HepG2 (cell line): Measurements from ENCODE around the gene TRIM8. TPM values are rescaled to one million over a fixed set of nuclear protein-coding genes. Genes with fewer than 3 reads are reported as not detected.

ENCODE experiments used
- ATF2 ChIP-seq: sonication (generic); formaldehyde crosslinking; IDR thresholded peaks from 2 replicates; pipeline ENCODE4 v1.4.0; 2020; ENCODE audit warnings: missing genetic modification reagents
- FOXO1 ChIP-seq: sonication (generic); formaldehyde crosslinking; IDR thresholded peaks from 2 replicates; pipeline ENCODE4 v1.4.0; 2020; ENCODE audit warnings: missing genetic modification reagents
- MNT ChIP-seq: fragments of 450-650 bp; IDR thresholded peaks from 2 replicates; pipeline ENCODE4 v1.6.1; 2016
- MYC ChIP-seq: sonication (generic); formaldehyde crosslinking; IDR thresholded peaks from 2 replicates; pipeline ENCODE4 v1.9.0; 2021; ENCODE audit warnings: missing genetic modification reagents, borderline replicate concordance
- MZF1 ChIP-seq: sonication (generic); formaldehyde crosslinking; IDR thresholded peaks from 2 replicates; pipeline ENCODE4 v1.8.1; 2023; ENCODE audit warnings: mild to moderate bottlenecking, missing genetic modification reagents, borderline replicate concordance
- NFYB ChIP-seq: sonication (generic); formaldehyde crosslinking; IDR thresholded peaks from 2 replicates; pipeline ENCODE4 v1.4.0; 2020; ENCODE audit warnings: missing genetic modification reagents
- NR2C2 ChIP-seq: sonication (generic); formaldehyde crosslinking; IDR thresholded peaks from 2 replicates; pipeline ENCODE4 v1.4.0; 2020; ENCODE audit warnings: missing genetic modification reagents, mild to moderate bottlenecking, moderate library complexity, borderline replicate concordance
- PHF8 ChIP-seq: sonication (generic); formaldehyde crosslinking; IDR thresholded peaks from 2 replicates; pipeline ENCODE4 v1.5.0; 2020; ENCODE audit warnings: missing genetic modification reagents
- SNAI1 ChIP-seq: sonication (generic); formaldehyde crosslinking; IDR thresholded peaks from 2 replicates; pipeline ENCODE4 v1.5.0; 2020; ENCODE audit warnings: mild to moderate bottlenecking, missing genetic modification reagents, borderline replicate concordance
- SRSF9 ChIP-seq: fragments of 200-400 bp; formaldehyde crosslinking; IDR thresholded peaks from 2 replicates; pipeline ENCODE4 v1.6.1; 2018; ENCODE audit warnings: borderline replicate concordance, mild to moderate bottlenecking, low read depth, low read length; ENCODE audit not compliant: insufficient read depth, poor library complexity, severe bottlenecking
- TARDBP ChIP-seq: sonication (generic); formaldehyde crosslinking; IDR thresholded peaks from 2 replicates; pipeline ENCODE4 v1.8.0; 2022; ENCODE audit warnings: mild to moderate bottlenecking, missing genetic modification reagents
- TCF7 ChIP-seq: sonication (generic); IDR thresholded peaks from 2 replicates; pipeline ENCODE4 v1.6.1; 2016; ENCODE audit warnings: antibody characterized with exemption, low read depth
- ZNF234 ChIP-seq: sonication (generic); formaldehyde crosslinking; conservative IDR thresholded peaks from 2 replicates; pipeline ENCODE4 v1.5.1; 2020; ENCODE audit warnings: mild to moderate bottlenecking, missing genetic modification reagents
- ZNF614 ChIP-seq: IDR thresholded peaks from 2 replicates; pipeline ENCODE4 v1.6.1; 2018; ENCODE audit warnings: missing biosample characterization, missing genetic modification reagents, inconsistent platforms, borderline replicate concordance
- ZNF749 ChIP-seq: sonication (generic); formaldehyde crosslinking; IDR thresholded peaks from 2 replicates; pipeline ENCODE4 v1.8.0; 2022; ENCODE audit warnings: mild to moderate bottlenecking, missing genetic modification reagents, moderate library complexity, borderline replicate concordance
- polyA plus RNA-seq, 8 experiments: library from polyadenylated mRNA; depleted of rRNA in 3 of 8; stranded (reverse) in 7 of 8; unstranded in 1 of 8; fragments of >200 nt; fragmentation: Illumina TruSeq in 4 of 8; extraction: Trizol in 4 of 8; gene quantifications; 2 replicates each; pipeline versions ENCODE4 v1.2.1 to v1.2.3, GENCODE V29; 2011 to 2016; ENCODE audit warnings: low read depth in 4 of 8, missing spikeins in 1 of 8, mixed read lengths in 1 of 8; ENCODE audit not compliant: insufficient read depth in 1 of 8
- total RNA-seq, 5 experiments: library from RNA; depleted of rRNA; stranded (reverse); fragments of >200 nt; fragmentation: Illumina TruSeq; extraction: Trizol; gene quantifications; 2 replicates each; pipeline ENCODE4 v1.2.3, GENCODE V29; 2016; ENCODE audit warnings: low read depth in 1 of 5
- TF ChIP-seq, protein P1 (sequence below): sonication (generic); formaldehyde crosslinking; conservative IDR thresholded peaks from 2 replicates; pipeline ENCODE4 v1.4.0; 2020; ENCODE audit warnings: missing genetic modification reagents
- TF ChIP-seq, protein P2 (sequence below): sonication (generic); formaldehyde crosslinking; IDR thresholded peaks from 2 replicates; pipeline ENCODE4 v1.4.0; 2020; ENCODE audit warnings: missing genetic modification reagents, borderline replicate concordance
- TF ChIP-seq, protein P3 (sequence below): sonication (generic); formaldehyde crosslinking; IDR thresholded peaks from 2 replicates; pipeline ENCODE4 v1.4.0; 2020; ENCODE audit warnings: missing genetic modification reagents
- TF ChIP-seq, protein P4 (sequence below): sonication (generic); formaldehyde crosslinking; IDR thresholded peaks from 2 replicates; pipeline ENCODE4 v1.4.0; 2020; ENCODE audit warnings: missing genetic modification reagents, low read depth, mild to moderate bottlenecking, borderline replicate concordance

TRIM8 gene
- total and polyA plus RNA-seq, 2 of the 13 experiments (the other 11 are each of a cell fraction or from before 2014, with no cell fraction given), result 38.9 to 66.5 TPM

- TF ChIP-seq, protein P1, sequence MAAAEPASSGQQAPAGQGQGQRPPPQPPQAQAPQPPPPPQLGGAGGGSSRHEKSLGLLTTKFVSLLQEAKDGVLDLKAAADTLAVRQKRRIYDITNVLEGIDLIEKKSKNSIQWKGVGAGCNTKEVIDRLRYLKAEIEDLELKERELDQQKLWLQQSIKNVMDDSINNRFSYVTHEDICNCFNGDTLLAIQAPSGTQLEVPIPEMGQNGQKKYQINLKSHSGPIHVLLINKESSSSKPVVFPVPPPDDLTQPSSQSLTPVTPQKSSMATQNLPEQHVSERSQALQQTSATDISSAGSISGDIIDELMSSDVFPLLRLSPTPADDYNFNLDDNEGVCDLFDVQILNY (CRISPR knock-in tag), result no peak
- no peak for TF ChIP-seq MZF1 (CRISPR knock-in tag)
- no peak for TF ChIP-seq SNAI1 (CRISPR knock-in tag)
- TF ChIP-seq ZNF234 (CRISPR knock-in tag), result no peak
- TF ChIP-seq PHF8 (CRISPR knock-in tag), result 0 out of 2 replicates have a peak, but pooled peaks have one; percentile 7
- no peak for TF ChIP-seq ZNF749 (CRISPR knock-in tag)
- peak; percentile 37; the same call in 1 of the 2 replicates for TF ChIP-seq TCF7
- TF ChIP-seq, protein P2, sequence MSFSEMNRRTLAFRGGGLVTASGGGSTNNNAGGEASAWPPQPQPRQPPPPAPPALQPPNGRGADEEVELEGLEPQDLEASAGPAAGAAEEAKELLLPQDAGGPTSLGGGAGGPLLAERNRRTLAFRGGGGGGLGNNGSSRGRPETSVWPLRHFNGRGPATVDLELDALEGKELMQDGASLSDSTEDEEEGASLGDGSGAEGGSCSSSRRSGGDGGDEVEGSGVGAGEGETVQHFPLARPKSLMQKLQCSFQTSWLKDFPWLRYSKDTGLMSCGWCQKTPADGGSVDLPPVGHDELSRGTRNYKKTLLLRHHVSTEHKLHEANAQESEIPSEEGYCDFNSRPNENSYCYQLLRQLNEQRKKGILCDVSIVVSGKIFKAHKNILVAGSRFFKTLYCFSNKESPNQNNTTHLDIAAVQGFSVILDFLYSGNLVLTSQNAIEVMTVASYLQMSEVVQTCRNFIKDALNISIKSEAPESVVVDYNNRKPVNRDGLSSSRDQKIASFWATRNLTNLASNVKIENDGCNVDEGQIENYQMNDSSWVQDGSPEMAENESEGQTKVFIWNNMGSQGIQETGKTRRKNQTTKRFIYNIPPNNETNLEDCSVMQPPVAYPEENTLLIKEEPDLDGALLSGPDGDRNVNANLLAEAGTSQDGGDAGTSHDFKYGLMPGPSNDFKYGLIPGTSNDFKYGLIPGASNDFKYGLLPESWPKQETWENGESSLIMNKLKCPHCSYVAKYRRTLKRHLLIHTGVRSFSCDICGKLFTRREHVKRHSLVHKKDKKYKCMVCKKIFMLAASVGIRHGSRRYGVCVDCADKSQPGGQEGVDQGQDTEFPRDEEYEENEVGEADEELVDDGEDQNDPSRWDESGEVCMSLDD (CRISPR knock-in tag), result no peak
- TF ChIP-seq NR2C2 (CRISPR knock-in tag), result no peak
- no peak for TF ChIP-seq ZNF614 (CRISPR knock-in tag)
- no peak for TF ChIP-seq MNT
- no peak for TF ChIP-seq MYC (CRISPR knock-in tag)
- TF ChIP-seq NFYB (CRISPR knock-in tag), result no peak
- TF ChIP-seq SRSF9, result no peak
- TF ChIP-seq ATF2 (CRISPR knock-in tag), result no peak
- TF ChIP-seq, protein P3, sequence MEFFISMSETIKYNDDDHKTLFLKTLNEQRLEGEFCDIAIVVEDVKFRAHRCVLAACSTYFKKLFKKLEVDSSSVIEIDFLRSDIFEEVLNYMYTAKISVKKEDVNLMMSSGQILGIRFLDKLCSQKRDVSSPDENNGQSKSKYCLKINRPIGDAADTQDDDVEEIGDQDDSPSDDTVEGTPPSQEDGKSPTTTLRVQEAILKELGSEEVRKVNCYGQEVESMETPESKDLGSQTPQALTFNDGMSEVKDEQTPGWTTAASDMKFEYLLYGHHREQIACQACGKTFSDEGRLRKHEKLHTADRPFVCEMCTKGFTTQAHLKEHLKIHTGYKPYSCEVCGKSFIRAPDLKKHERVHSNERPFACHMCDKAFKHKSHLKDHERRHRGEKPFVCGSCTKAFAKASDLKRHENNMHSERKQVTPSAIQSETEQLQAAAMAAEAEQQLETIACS (CRISPR knock-in tag), result no peak
- no peak for TF ChIP-seq FOXO1 (CRISPR knock-in tag)
- TF ChIP-seq TARDBP, result no peak
- TF ChIP-seq, protein P4, sequence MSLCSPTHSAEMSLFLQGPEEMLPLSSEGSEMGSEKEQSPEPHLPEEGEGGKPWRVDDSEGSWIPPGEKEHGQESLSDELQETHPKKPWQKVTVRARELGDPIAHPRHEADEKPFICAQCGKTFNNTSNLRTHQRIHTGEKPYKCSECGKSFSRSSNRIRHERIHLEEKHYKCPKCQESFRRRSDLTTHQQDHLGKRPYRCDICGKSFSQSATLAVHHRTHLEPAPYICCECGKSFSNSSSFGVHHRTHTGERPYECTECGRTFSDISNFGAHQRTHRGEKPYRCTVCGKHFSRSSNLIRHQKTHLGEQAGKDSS (CRISPR knock-in tag), result no peak
Observed at GRCh38 chr10:102674566-102674965, 30.3 kb downstream of the TRIM8 start (continued).
